GM12873 (cell line): ENCODE data around the gene VWA1.

ENCODE experiments used
- TF ChIP-seq, protein P1 (sequence below): IDR thresholded peaks from 2 replicates; pipeline ENCODE4 v1.5.1; 2012; ENCODE audit warnings: low read depth, mild to moderate bottlenecking, moderate library complexity, low read length, control low read depth; ENCODE audit not compliant: insufficient read depth; ENCODE audit errors: missing control alignments

Gene VWA1

DNA sequence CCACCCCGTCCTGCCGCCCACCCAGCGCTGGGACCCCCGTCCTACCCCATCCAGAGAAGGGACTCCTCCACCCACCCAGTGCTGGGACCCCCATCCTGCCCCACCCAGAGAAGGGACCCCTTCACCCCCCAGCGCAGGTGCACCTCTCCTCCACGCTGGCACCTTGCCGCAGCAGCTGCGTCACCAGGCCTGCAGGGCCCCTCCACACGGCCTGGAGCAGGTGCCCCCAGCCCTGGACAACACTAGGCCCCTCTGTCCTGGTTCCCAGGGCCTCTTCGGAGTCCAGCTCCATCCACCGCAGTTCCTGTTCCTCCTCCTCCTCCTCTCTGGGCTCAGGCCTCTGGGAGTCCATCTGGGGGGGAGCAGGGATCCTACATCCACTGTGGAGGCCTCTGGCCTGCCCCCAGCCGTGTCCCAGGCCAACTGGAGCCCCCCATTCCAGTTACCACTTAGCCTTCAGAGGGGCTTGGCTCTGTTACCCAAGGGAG, 14.8 kb upstream of the VWA1 start:
- TF ChIP-seq, protein P1, sequence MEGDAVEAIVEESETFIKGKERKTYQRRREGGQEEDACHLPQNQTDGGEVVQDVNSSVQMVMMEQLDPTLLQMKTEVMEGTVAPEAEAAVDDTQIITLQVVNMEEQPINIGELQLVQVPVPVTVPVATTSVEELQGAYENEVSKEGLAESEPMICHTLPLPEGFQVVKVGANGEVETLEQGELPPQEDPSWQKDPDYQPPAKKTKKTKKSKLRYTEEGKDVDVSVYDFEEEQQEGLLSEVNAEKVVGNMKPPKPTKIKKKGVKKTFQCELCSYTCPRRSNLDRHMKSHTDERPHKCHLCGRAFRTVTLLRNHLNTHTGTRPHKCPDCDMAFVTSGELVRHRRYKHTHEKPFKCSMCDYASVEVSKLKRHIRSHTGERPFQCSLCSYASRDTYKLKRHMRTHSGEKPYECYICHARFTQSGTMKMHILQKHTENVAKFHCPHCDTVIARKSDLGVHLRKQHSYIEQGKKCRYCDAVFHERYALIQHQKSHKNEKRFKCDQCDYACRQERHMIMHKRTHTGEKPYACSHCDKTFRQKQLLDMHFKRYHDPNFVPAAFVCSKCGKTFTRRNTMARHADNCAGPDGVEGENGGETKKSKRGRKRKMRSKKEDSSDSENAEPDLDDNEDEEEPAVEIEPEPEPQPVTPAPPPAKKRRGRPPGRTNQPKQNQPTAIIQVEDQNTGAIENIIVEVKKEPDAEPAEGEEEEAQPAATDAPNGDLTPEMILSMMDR: no peak

DNA sequence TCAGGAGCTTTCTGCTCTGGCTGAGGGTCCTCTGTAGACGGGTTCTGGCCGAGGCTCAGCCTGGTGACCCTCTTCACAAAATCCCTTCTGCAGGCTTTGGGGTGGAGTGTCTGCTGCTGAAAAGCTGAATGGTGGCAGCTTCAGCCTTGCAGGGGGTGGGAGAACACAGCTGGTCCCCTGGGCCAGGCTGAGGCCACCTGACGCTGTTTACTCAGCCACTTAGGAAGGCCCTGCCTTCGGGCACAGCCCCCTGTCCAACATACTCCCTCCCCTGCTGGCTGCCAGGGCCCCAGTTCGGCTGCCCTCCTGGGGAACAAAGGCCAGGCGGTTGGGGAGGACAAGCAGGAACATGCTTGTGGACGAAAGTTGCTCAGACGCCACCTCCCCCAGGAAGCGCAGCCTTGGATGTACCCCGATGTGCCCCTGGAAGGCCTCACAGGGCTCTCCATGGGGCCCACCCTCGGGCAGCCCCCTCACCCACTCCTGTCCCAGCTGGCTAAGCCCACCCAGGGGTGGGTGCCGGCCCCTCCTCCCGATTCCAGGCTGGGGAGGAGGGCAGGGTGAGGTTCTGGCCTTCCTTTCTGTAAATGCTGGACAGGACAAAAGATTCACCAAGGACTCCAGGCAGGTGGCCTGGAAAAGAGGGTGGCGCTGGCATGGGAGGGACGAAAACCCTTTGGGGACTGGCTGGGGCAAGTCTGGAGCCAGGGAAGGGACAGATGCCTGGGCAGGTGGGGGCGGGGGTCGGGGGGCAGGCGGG, 14.2 kb upstream of the VWA1 start, which contains the start of gene ANKRD65:
Gene ANKRD65, minus strand, starts transcription at position 130 of the 760 bp plus-strand sequence. CDS start 271 bp downstream, outside the sequence.
- TF ChIP-seq, protein P1: no peak

DNA sequence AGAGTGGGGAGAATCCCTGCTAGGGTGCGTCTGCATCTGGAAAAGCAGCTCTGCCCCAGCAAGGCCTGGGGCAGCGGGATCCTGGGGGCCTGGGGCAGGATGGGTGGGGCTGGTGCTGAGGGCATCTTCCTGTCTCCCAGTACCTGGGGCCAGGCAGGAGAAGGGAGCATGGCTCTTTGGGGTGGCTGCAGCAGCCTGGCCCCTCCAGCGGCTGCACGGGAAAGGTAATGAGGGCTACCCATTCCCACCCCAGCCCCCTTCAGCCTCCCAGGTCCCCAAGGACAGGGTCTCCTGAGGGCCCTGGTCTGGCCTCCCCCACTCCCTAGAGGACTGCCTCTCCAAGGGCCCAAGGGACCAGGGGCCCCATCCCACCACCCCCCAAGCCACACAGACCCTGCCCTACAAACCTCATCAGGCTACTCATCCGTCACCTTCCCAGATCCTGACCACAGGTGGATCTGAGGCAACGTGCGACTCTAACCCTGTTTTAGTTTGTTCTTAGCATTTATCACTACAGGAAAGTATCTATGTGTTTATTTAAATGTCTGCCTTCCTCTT, 13.5 kb upstream of the VWA1 start:
- TF ChIP-seq, protein P1: no peak

DNA sequence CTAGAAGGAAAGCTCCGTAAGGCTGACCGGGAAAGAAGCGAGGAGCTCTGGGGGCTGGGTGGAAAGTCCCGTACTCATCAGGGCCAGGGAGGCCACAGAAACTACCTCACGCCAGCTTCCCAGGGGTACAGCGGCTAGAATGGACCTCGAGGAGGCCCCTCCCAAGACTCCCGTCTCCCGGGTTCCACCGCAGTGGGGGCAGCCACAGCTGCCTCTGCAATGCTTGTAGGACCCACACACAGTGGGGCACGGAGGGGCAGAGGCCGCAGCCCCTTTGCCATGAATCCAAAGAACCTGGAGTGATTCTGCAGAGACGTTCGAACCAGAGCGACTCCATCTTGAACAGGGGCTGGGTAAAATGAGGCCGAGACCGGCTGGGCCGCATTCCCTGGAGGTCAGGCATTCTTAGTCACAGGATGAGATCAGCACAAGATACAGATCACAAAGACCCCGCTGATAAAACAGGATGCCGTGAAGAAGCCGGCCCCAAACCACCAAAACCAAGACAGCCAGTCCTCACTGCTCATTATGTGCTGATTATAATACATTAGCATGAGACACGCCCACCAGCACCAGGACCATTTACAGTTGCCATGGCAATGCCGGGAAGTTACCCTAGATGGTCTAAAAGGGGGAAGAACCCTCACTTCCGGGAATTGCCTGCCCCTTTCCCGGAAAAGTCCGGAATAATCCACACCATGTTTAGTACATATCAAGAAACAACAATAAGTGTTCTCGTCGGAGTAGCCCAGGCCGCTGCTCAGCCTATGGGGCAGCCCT, 12.8 kb upstream of the VWA1 start:
- TF ChIP-seq, protein P1: no peak

DNA sequence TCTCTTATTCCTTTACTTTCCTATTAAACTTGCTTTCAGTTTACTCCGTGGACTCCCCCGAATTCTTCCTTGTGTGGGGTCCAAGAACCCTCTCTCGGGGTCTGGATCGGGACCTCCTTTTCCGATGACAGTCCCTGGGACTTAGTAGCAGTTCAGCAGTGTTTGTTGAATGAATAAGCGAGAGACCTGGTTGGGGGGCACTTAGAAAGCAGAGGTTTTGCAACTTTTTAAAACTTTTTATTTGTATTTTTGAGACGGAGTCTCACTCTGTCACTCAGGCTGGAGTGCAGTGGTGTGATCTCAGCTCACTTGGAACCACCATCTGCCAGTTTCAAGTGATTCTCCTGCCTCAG, 12.3 kb upstream of the VWA1 start:
- TF ChIP-seq, protein P1: no peak

DNA sequence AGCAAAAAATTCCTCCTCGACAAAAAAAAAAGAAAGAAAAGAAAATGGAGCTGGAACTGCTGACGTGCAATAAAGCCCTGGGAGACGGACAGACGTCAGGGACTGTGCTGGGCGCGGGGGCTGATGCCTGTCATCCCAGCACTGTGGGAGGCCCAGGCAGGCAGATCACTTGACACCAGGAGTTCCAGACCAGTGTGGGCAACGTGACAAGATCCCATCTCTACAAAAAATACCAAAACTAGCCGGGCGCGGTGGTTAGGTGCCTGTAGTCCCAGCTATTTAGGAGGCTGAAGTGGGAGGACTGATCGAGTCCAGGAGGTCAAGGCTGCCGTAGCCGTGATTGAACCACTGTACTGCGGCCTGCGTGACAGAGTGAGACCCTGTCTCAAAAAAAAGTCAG, 10.8 kb upstream of the VWA1 start:
- TF ChIP-seq, protein P1: no peak

DNA sequence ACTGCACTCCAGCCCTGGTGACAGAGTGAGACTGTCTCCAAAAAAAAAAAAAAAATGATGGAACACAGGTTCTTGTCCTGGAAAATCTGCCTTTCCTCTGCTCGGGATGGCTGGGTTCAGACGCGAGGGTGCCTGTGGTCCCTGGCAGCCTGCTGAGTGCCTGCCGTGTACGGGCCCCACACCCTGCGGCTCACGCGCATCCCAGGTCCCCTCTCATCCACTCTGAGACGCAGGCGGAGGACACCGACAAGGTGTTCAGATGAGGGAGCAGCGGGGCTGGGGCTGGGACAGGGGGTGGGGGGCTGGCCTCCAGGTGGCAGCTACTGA, 10.1 kb upstream of the VWA1 start:
- TF ChIP-seq, protein P1: no peak
